HG02610 (cell line): ENCODE data around the gene TYROBP.
"Not testable (repeated sequence)": the region's sequence is repeated elsewhere in the genome, so short reads cannot be mapped to it uniquely, and the experiment has no call there.

ENCODE experiments used
- ATAC-seq: cut with Tn5 transposase; IDR thresholded peaks from one replicate; pipeline ENCODE4 v1.9.1; 2021; ENCODE audit warnings: mild to moderate bottlenecking, moderate library complexity; ENCODE audit not compliant: unreplicated experiment

Gene TYROBP

DNA sequence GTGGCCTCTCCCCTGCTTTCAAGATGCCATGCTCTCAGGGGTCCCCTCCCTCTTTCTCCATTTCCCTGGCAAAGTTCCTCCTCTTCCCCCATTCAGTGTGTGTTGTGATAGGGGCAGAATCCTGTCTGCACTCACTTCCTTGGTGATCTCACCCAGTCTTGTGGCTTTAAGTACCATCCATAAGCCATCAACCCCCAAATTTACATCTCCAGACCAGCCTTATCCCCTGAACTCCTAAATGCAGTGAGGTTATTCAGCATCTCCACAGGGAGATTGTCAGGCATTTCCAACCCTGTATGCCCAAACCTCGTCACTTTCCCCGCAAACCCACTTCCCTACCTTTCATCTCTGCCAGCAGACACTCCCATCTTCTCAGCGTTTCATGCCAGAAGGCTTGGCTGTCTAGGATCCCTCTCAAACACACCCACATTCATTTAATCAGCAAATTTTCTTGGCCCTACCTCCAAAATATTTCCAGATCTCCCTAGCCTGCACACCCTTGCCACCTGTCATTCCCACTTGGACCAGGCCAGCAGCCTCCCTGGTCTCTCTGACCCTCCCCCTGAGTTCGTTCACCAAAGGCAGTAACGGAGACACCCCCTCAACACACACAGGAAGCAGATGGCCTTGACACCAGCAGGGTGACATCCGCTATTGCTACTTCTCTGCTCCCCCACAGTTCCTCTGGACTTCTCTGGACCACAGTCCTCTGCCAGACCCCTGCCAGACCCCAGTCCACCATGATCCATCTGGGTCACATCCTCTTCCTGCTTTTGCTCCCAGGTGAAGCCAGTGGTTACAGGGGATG, 6.0 kb downstream of the TYROBP start, which contains the start of gene HCST:
Gene HCST (plus strand): TSS at position 676 of the 808 bp plus-strand sequence. CDS start 65 bp downstream, at position 741.
- ATAC-seq, result no peak

DNA sequence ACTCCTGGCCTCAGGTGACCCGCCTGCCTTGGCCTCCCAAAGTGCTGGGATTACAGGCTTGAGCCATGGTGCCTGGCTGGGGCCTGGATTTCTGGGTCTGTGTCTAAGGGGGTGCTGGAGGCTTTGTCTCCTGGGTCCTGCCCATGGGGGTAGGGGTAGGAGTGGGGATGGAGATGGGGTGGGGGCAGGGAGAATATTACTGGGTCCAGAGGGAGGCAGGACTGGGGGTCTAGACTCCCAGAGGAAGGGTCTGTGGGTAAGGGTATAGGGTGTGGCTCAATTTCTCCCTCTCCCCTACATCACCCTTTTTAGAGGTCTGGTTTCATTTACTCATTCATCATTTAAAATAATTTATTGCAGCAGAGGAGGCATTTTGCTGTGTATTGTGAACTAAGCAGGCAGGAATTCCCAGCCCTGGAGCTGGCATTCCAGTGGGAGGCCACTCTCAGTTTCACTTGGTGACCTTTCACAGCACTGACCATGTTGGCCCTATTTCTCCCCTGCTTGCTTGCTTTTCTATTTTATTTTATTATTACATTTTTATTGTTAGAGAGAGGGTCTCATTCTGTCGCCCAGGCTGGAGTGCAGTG, 6.9 kb downstream of the TYROBP start:
- no peak for ATAC-seq

DNA sequence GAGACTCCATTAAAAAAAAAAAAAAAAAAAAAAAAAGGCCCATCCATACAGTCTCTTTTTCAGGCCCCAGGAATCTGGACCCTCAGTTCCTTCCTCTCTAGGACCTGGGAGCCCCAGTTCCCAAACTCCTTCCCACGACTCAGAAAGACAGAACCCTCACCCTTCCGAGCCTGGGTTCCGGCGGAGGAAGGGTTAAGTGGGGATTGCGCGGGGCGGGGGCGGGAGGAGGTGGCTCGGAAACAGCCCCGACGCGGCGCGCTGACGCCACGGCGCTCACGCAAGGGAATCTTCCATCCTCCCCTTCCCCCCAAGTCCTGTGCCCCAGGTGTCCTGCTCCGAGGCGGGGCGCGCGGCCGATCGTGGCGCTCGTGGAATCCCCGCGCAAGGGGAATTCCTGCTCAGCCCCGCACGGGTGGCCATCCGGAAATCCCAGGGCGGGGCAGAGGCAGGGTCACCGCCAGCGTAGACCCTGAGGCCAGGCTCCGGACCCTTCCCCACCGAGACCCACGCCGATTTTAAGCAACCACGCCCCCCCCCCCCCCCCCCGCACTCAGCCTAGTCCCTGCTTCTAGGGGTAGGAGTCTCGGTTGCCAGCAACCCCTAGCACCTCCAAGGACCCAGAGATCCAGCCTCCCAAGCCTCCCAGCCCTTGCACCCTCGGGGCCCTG, 8.4 kb downstream of the TYROBP start:
- ATAC-seq, result peak; percentile 27

DNA sequence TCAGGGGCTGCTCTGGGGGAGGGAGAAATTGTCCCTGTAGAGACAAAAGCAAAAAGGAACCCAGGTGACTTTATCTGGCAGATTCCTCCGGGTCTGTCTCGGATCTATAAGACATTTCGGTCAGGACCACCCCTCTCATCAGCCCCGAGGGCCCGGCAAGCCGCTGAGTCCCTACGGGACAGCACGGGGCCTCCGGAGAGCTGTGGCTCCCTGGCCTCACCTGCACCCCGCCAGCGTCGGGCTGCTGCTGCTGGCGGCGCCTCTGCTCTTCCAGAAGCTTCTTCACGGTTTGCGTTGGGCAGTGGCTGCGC, 9.6 kb downstream of the TYROBP start:
- no peak for ATAC-seq

DNA sequence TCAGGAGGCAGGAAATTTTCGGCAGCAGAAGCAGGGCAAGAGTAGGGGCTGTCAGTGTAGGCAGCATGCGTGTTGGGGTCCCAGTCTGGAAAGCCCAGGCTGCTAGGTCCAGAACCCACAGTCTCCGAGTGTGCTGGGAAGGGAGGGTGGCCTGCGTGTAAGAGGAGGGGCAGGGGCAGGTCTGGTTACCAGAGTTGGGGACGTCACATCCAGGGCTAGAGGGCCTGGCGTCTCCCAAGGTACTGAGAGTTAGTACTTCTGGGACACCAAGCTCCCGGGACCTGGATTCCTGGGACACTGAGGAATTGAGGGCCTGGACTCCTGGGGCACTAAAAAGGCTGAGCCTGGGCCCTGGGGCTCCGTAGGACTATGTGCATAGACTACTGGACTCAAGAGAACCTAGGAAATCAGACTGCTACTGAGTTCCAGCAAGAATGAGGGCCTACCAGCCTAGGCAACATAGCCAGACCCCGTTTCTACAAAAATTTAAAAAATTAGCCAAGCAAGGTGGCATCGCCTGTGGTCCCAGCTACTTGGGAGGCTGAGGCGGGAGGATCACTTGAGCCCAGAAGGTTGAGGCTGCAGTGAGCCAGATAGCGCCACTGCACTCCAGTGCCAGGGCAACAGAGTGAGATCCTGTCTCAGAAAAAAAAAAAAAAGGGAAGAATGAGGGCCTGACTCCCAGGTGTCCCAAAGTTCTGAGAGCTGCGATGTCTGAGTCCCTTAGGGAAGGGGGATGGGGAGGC, 10.2 kb downstream of the TYROBP start:
- no peak for ATAC-seq

DNA sequence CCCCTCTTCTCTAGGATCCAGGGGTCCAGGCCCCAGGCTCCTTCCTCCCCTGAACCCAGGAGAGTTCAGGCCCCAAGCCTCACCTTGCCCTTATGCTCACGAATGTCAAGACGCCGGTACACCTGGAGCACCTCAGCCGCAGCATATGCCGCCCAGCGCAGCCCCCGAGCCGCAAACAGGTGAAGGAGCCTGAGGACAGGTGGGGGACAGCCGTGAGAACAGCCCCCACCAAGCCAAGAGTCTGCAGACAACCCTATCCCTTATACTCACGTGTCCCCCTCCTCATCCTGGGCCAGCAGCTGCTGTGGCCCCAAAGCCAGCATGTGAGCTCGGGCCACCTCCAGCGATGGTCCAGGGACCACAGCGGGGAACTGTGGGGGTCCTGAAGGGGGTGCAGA, 11.5 kb downstream of the TYROBP start:
- ATAC-seq, result no peak

DNA sequence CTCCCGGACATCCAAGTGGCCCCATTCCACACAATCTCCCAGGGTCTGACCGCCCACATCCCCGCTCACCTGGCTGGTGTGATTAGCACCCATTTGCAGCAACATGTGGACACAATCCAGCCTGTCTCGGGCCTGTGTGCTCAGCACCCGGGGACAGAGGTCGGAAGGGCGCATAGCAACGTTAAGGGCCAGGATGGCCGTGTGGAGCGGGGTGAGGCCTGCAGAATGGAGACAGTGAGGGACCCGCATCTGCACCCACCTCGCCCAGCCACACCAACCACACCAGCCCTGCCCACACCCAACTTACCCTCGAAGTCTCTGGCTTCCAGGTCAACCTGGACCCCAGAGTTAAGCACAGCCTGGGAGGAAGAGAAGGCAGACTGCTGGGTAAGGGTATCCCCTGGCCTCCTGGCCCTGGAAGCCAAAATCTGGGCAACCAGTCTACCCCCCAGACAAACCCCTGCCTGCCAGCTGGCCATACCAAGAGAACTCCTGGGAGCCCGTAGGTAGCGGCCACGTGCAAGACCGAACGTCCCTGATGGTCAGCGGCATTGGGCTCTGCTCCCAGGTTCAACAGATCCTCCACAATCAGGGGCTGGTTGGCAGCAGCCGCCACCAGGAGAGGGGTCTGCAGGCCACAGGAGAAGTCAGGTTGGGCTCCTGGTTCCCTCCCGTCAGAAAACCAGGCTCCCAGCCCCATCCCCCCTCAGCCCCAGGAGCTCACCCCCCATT, 12.0 kb downstream of the TYROBP start:
- no peak for ATAC-seq

DNA sequence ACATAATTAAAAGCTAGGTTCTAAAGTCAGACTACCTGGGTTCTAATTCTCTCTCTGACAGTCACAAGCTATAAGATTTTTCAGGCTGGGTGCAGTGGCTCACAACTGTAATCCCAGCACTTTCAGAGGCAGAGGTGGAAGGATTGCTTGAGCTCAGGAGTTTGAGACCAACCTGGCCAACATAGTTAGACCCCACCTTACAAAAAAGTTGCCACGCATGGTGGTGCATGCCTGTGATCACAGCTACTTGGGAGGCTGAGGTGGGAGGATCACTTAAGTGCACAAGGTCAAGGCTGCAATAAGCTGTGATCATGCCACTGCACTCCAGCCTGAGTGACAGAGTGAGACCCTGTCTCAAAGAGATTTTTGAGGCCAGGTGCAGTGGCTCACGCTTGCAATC, 13.8 kb downstream of the TYROBP start:
- ATAC-seq, result no peak

DNA sequence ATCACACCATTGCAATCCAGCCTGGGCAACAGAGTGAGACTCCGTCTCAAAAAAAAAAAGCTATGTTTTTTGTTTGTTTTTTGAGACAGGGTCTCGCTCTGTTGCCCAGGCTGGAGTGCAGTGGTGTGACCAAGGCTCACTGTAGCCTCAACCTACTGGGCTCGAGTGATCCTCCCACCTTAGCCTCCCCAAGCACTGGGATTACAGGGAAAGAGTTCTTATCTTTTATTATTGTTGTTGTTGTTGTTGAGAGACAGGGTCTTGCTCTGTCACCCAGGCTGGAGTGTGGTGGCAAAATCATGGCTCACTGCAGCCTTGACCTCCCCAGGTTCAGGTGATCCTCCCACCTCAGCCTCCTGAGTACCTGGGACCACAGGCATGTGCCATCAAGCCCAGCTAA, 16.3 kb downstream of the TYROBP start:
- not testable (repeated sequence) for ATAC-seq

DNA sequence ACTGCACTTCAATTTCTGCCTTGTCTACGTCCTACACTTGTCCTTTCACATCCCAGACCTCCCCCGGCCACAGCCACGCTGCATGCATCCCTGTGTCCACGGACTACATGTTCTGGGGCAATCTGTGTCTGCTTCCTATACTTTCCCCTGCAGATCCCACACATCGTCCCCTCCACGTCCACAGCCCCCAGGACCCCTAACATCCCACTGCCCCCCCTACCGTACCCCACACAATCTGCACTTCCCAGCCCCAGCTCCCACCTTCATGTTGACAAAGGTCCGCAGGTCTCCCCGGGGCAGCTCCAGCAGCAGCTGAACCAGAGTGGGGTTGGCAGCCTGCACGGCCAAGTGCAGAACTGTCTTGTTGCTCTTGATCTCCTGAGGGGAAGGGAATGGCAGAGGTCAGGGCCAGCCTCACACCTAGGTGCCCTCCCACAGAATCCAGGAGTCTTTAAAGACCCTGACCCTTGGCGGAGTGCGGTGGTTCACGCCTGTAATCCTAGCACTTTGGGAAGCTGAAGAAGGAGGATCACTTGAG, 17.9 kb downstream of the TYROBP start:
- no peak for ATAC-seq

DNA sequence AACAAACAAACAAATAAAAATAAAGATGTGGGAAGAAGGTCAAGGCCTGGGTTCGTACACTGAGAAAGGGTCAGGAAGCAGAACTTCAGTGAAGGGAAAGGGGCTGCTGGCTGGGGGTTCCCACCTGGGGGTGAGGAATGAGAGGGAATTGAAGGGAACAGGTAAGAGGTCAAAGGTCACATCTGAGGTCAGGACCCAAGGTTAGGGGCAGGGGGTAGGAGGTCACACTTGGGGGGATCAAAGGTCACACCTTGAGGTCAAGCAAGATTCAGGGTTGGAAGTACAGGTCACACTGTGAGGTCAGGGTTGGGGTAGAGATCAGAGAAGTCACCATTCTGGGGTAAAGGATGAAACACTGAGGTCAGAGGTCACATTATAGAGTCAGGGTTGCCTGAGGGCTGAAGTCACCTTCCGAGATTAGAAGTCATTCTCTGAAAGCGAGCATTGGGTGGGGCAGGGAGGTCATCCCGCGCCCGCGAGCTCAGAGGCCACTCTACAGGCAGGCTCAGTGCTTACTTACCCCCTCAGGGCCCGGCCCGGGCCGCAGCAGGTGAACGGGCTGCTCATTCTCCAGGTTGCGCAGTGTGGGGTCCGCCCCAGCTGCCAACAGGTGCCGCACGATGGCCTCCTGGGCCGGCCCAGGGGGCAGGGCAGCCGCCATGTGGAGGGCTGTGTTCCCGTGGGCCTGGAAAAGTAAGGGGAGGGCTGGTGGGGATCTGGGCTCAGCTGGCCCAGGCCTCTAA, 18.6 kb downstream of the TYROBP start:
- ATAC-seq, result no peak

DNA sequence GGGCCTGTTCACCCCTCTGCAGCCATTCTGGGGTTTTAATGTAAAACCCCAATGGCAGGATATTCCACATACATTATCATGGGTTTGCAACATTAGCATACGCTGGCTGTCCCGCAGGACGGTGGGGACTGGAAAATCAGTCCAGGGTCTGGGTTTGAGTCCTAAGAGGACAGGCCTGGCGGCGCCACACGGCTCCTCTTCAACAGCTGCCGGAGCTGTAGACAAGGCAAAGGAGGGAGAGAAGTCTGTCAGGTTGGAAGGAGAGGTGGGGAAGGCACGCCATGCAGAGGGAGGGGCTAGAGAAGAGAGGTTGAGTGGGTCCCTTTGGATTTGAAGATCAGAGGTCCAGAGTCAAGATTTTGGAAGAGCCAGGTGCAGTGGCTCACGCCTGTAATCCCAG, 19.7 kb downstream of the TYROBP start:
- no peak for ATAC-seq

DNA sequence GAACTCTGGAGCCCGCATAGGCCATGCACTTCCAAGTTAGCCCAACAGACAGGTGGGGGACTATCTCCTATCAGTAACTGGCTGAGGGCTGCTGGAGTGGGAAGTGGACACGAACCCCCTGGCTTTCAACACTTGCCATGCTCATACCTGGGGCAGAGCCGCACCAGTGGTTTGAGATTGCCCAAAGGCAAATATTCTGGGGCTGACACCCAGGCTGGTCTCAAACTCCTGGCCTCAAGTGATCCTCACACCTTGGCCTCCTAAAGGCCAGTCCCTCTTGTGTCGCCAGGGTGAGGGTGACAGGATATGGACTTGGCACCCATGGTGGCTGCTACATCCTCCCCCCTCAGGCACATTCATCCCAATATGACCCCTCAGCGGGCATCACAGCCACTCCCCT, 20.9 kb downstream of the TYROBP start:
- ATAC-seq, result no peak

DNA sequence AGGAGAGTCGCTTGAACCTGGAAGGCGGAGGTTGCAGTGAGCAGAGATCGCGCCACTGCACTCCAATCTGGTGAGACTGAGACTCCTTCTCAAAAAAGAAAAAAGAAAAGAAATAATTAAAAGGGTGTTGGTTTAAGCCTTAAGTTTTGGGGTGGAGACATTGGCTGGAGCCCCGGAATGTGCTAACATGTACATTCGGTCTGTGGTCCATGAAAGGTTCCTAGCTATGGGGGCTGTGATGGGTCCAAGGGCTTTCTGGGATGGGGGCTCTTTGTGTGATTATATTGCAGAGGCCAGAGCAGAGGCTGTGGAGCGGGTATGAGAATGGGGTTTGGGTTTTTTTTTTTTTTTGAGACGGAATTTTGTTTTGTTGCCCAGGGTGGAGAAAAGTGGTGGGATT, 22.2 kb downstream of the TYROBP start:
- no peak for ATAC-seq

DNA sequence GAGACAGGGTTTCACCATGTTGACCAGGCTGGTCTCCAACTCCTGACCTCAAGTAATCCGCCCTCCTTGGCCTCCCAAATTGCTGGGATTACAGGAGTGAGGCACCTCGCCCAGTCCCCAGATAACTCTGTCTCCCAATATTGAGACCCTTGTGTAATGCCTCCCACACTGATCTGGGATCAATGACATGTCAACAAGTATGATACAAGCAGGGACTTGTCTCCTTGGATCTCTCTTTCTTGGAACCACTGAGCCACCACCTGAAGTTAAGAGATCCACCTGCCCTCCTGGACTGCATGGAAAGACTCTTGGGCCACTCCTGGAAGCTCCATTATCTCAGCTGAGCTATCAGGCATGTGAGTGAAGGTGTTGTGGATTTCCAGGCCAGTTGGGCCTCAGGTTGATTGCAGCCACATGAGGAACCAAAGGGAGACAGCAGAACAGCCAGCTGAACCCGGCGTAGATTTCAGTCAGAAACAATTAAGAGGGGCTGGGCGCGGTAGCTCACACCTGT, 22.8 kb downstream of the TYROBP start:
- ATAC-seq, result no peak

DNA sequence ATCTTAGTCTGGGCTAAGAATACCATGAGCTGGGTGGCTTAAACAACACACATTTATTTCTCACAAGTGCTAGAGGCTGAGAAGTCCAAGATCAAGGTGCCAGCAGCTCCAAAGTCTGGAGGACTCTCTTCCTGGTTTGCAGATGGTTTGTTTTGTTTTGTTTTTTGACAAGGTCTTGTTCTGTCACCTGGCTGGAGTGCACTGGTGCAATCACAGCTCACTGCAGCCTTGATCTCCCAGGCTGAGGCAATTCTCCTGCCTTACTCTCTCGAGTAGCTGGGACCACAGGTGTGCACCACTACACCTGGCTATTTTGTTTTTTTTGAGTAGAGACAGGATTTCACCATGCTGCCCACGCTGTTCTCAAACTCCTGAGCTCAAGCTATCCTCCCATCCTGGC, 24.2 kb downstream of the TYROBP start:
- no peak for ATAC-seq

DNA sequence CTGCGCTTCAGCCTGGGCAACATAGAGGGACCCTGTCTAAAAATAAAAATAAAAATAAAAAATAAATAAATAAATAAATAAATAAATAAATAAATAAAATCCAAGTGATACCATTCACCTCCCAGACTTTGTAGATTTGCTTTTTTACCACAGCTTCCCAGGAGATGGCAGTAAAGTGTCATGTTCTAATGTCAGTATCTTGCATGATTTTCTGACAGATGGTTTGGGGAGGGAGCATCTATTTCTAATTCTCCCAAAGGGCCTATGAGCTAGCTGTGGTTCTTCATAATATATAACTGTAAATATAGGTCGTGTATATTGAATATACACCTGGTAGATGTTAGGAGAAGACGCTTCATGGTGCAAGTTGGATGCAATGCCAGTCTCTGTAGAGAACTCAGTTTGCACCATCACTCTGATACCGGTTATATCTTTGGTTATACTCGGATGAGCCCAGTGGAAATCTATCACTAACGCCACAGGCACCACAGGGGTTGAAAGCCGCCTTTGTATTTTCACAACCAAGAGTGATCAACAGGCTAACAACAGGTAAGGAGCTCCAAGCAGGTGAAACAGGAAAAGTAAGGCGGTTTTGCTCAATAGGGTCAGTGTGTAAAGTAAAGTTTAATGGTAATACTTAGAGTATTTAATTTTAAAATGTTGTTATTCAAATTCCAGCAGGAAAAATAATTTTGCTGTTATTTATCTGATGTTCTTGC, 25.8 kb downstream of the TYROBP start:
- no peak for ATAC-seq

DNA sequence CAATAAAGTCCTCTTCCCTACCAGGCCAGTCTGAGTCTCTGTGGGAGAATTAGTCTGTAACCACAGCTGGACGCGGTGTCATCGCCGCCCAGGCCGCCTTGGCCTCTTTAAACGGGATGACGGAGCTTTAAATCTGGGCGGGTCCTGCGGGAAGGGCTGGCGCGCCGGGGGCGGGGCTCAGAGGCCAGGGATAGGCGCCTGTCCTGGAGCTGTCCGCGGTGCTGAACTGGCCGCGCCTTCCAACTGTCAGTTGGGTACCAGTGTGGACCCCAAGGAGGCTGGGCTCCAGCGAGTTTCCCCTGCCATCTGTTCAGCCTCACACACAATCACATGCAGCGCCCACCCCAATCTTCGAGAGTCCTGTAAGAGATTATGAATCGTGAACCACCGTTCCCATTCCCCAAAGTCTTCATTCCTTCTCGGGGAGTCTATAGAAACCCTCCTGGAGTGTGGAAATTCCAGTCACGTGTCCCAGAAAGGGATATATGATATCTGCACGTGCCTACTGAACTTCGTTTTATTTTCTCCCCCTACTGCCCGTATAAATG, 28.3 kb downstream of the TYROBP start:
- ATAC-seq, result peak; percentile 36

DNA sequence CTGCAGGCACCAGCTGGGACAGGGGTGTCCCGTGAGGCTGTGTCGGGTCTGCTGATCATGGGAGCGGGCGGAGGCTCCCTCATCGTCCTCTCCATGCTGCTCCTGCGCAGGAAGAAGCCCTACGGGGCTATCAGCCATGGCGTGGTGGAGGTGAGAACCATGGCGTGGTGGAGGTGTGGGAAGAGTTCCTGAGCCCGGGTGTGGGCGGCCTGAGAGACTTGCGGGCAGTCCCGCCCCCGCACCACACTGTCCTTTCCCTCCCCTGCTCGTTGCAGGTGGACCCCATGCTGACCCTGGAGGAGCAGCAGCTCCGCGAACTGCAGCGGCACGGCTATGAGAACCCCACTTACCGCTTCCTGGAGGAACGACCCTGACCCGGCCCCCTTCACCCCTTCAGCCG, 29.0 kb downstream of the TYROBP start:
- no peak for ATAC-seq
